Measurements from ENCODE around the gene MYLK.

The MYLK gene

GRCh38 chr3:123678108-123678511 is 206.0 kb downstream of the MYLK start:
- DNase-seq (ENCODE audit: low read depth in 2 of 2) = no peak

GRCh38 chr3:123672429-123673146 is 211.5 kb downstream of the MYLK start:
- DNase-seq (ENCODE audit: low read depth in 2 of 2) = no peak

GRCh38 chr3:123670743-123671142 is 213.4 kb downstream of the MYLK start:
- DNase-seq (ENCODE audit: low read depth in 2 of 2) = no peak

- DNase-seq (ENCODE audit: low read depth in 2 of 2) = no peak
Observed at GRCh38 chr3:123668906-123669305, 215.2 kb downstream of the MYLK start.

- no peak for DNase-seq (ENCODE audit: low read depth in 2 of 2)
Observed at GRCh38 chr3:123667784-123668183, 216.3 kb downstream of the MYLK start.

GRCh38 chr3:123664753-123665152 is 219.4 kb downstream of the MYLK start:
- DNase-seq (ENCODE audit: low read depth in 2 of 2) = no peak

- no peak for DNase-seq (ENCODE audit: low read depth in 2 of 2)
Observed at GRCh38 chr3:123663977-123664376, 220.2 kb downstream of the MYLK start.

- DNase-seq (ENCODE audit: low read depth in 2 of 2) = no peak
Observed at GRCh38 chr3:123661973-123662372, 222.2 kb downstream of the MYLK start.

- DNase-seq (ENCODE audit: low read depth in 2 of 2) = no peak
Observed at GRCh38 chr3:123660900-123661299, 223.2 kb downstream of the MYLK start.

- DNase-seq (ENCODE audit: low read depth in 2 of 2) = no peak
Observed at GRCh38 chr3:123660141-123660675, 223.9 kb downstream of the MYLK start.

GRCh38 chr3:123658852-123659206 is 225.3 kb downstream of the MYLK start:
- no peak for DNase-seq (ENCODE audit: low read depth in 2 of 2)

GRCh38 chr3:123658118-123658851 is 225.8 kb downstream of the MYLK start:
- DNase-seq (ENCODE audit: low read depth in 2 of 2) = no peak

- no peak for DNase-seq (ENCODE audit: low read depth in 2 of 2)
Observed at GRCh38 chr3:123657568-123657967, 226.6 kb downstream of the MYLK start.

GRCh38 chr3:123657111-123657510 is 227.0 kb downstream of the MYLK start:
- no peak for DNase-seq (ENCODE audit: low read depth in 2 of 2)

GRCh38 chr3:123656691-123657090 is 227.4 kb downstream of the MYLK start:
- no peak for DNase-seq (ENCODE audit: low read depth in 2 of 2)

- DNase-seq (ENCODE audit: low read depth in 2 of 2) = no peak
Observed at GRCh38 chr3:123656274-123656673, 227.9 kb downstream of the MYLK start.

GRCh38 chr3:123655400-123655799 is 228.7 kb downstream of the MYLK start:
- no peak for DNase-seq (ENCODE audit: low read depth in 2 of 2)

- no peak for DNase-seq (ENCODE audit: low read depth in 2 of 2)
Observed at GRCh38 chr3:123653221-123653682, 230.9 kb downstream of the MYLK start.

- no peak for DNase-seq (ENCODE audit: low read depth in 2 of 2)
Observed at GRCh38 chr3:123652342-123652984, 231.7 kb downstream of the MYLK start.

- DNase-seq (ENCODE audit: low read depth in 2 of 2) = no peak
Observed at GRCh38 chr3:123651449-123652341, 232.4 kb downstream of the MYLK start.

- DNase-seq (ENCODE audit: low read depth in 2 of 2) = no peak
Observed at GRCh38 chr3:123650101-123650500, 234.0 kb downstream of the MYLK start.

All from stimulated activated CD8-positive, alpha-beta memory T cell treated with anti-CD3 and anti-CD28 coated beads, Interleukin-15, amount 100 ng/mL, for 4 hours (primary cell).